Measurements from ENCODE around the gene ACSL5.
"Not testable (repeated sequence)": the region's sequence is repeated elsewhere in the genome, so short reads cannot be mapped to it uniquely, and the experiment has no call there.

Gene ACSL5

DNA sequence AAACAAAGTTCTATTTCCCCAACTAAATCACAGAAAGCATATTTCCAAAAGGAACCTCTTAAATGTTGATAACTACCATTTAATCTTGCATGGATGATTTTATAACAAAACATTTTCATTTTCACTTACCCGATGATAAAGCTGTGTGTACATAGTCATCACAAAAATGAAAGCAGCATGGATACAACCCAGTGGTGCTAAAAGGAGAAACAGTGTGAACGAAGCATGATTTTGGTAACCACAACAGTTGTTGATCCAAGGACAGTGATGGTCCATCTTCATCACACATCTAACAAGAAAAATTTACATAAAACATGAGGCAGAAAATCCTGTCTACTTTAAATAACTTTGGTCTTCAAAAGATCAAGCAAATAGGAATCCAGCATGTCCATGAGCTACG, 68.1 kb downstream of the ACSL5 start:
- DNase-seq, result no peak
- intact Hi-C loops (cut with DNase I), result no loop called here

DNA sequence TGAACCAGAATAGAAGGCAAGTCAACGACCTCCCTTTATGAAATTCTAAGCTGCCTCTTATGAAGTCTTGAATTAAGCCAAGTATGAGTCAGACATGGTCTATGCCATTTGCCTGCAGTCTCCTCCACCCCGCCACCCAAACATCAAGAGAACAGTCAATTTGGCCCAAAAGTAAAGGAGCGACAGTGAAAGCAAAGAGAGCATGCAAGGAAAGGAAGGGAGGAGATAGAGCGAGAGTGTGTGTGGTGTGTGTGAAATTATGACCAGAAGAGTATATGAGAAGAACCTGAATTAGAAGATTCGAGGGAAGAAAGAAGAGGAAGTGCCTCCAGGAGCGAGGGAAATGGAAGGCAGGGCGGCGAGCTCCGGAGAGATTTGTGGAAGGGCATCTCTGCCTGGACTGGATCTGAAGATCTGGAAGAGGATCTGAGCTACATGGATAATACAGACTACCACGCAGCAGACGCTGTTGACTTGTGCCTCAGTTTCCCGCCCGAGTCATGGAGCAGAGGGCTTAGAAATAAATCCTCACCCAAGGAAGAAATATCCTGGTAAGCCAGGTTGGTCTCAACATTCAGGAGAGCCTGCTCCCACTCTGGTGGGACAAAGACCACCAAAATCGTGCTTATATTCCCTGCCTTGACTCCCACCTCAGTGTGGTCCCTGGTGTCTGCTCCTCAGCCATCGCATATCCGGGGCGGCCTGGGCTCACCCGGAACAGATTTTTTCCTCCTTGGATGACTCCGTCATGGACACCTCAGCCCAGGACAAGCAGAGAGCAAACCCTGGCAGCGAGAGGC, 72.3 kb downstream of the ACSL5 start:
- peak in 15 of 42 donors; percentile 2 to 32 (median 13) for DNase-seq
- intact Hi-C loops (cut with DNase I), result no loop called here

DNA sequence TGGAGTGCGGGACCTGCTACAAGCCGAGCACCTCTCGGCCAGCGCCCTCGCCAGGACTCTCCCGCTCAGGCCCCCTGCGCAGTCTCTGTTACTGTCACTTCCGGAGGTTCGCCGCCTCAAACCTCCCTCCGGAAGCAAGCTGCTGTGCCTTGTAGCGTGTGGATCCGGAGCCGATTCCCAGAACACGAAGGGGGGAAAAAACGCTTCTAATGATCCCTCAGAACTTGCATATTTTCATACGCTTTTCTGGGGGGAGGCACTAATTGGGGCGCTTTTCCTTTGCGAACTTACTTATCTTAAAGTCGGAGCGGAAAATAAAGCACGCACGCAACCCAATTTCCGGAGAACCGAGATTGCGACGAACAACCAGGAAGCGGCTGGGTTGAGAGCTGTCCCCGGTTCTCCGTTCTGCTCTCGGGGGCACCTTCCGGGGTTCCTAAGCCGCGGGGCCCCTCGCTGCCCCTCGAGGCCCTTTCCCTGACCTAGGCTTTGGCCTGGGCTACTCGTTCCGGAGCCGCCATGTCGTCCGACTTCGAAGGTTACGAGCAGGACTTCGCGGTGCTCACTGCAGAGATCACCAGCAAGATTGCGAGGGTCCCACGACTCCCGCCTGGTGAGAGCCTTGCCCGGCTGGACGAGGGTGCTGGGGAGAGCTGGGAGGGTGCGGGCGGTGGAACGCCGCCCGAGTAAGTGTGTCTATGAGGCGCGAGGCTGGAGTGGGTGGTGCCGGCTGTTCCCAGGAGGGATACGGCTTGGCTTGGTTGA, 73.1 kb downstream of the ACSL5 start, which contains the start of the genes VTI1A and ZDHHC6:
TSS of gene VTI1A (plus strand) at position 361 of the 765 bp plus-strand sequence. CDS start at position 520, 159 bp downstream.
TSS of gene ZDHHC6 (minus strand) at position 60 of the 765 bp plus-strand sequence. CDS start 1,478 bp downstream, outside the sequence.
- intact Hi-C loops (cut with DNase I), result no loop called here
- peak; percentile 71 to 93 (median 88) for DNase-seq

DNA sequence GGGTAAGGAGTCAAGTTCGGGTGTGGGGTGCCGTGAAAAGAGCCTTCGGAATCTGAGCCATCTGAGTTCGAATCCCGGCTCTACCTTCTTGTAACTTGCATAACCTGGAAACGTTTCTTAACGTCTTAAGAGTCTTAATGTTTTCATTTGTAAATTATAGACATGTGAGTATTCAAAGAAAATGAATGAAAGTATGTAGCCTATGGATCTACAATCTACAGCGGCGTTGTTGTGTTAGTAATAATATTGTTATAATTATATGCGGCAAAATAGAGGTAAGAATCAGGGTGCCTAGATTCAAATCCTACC, 73.7 kb downstream of the ACSL5 start:
- DNase-seq, result no peak
- intact Hi-C loops (cut with DNase I), result no loop called here

DNA sequence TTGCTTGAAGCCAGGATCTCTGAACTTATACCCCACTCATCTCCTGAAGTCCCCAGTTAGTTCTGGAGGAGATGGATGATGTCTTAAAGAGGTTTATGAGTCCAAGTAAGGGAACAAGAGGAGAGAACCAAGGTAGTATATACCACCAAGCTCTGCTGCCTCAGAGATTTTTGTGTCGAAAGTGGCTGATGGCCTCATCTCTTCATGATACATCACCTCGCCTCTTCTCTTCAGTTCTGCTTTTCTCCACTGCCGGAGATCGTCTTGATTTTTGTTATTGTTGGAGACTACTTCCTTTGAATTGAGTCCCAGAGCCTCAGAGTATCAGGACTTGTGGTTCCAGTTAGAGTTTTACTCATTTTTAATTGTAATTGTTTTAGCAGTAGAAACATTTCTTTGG, 75.0 kb downstream of the ACSL5 start:
- intact Hi-C loops (cut with DNase I), result no loop called here
- DNase-seq, result no peak

DNA sequence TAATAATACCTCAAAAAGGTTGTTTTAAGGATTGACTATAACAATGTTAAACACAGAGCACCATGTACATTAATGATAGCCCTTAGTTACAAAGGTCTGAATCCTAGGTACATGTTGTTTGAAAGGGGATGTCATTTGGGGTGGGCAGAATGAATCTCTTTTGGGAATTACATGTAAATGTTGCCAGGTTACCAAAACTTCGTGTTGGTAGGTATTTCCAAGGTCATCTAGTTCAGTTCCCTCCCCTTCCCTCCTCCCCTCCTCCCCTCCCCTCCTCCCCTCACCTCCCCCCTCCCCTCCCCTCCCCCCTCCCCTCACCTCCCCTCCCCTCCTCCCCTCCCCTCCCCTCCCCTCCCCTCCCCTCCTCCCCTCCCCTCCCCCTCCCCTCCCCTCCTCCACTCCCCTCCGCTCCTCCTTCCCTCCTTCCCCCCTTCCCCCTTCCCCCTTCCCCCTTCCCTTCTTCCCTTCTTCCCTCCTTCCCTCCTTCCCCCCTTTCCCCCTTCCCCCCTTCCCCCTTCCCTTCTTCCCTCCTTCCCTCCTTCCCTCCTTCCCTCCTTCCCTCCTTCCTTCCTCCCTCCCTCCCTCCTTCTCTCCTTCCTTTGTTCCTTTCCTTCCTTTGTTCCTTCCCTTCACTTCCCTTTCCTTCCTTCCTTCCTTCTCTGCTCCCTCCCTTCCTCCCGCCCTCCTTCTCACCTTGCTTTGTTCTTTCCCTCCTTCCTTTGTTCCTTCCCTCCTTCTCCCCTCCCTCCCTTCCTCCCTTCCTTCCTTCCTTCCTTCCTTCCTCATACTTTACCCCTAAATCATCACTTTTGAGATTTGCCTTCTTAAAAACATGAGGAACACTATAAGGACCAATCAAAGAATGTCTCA, 81.2 kb downstream of the ACSL5 start:
- DNase-seq, result no peak
- intact Hi-C loops (cut with DNase I), result no loop called here

DNA sequence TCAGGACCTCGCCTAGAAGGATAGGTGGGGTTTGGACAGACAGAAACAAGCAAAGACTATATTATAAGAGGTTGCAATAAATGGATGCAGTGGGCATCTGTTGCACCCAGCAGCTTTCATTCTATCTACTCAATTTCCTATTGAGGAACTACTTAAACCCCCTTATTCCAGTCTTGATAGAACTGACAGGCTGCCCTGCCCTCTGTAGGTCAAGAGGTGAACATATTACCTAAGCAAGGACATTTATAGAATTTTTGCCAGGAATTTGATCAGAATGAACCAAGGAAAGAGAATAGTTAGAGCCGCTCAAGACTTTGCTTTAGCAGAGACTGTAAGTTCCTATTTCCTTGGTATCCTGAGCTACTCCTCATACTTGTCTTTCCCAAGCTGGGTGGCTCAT, 82.6 kb downstream of the ACSL5 start:
- DNase-seq, result no peak
- intact Hi-C loops (cut with DNase I), result no loop called here

DNA sequence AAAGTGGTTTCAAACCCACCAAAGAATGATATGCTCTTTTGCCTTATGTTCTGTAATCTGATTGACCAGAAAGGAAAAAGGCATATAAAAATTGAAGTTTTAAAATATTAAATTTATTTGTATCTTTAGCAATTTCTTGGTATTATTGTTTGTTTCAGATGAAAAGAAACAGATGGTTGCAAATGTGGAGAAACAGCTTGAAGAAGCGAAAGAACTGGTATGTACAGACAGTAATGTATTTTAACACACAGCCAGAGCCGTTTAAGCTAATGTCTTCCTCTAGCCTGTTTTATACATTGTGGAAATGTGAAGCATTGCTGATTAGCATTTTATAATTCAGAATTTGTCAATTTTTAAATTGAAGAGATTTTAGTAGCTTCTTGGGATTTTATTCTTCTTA, 86.5 kb downstream of the ACSL5 start:
- DNase-seq, result no peak
- intact Hi-C loops (cut with DNase I), result no loop called here

DNA sequence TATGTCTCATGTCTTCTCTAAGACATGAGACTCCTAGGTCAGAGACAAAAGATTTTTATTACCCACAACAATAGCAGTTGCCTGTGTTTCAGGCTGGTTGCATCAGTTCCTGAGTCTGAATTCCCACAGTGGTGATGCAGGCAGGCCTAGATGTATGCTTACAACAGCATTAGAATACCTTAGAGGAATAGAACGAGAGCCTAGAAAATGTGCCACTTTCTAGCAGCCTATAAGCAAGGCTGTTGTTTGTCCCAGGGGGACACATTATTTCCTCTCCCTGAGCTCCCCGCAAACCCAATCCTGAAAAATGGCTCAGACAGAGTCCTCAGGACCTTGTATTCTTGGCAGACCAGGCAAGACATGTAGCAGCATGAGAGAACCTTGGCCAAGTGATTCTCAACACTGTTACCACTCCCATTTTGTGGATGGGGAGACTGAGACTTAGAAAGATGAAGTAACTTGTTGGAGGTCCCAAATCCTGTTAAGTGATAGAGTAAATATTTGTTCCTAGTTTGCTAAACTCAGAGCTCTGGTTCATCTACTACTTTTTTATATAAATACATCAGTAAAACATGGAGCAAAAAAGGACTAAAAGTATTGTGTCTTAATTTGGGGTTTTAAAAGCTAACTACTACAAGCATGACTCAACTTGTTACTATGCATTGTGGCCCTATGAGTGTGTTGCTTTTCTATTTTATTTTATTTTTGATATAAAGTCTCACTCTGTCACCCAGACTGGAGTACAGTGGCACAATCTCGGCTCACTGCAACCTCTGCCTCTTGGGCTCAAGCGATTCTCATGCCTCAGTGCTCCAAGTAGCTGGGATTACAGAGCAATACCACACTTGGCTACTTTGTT, 87.3 kb downstream of the ACSL5 start:
- intact Hi-C loops (cut with DNase I), result no loop called here
- no peak for DNase-seq

DNA sequence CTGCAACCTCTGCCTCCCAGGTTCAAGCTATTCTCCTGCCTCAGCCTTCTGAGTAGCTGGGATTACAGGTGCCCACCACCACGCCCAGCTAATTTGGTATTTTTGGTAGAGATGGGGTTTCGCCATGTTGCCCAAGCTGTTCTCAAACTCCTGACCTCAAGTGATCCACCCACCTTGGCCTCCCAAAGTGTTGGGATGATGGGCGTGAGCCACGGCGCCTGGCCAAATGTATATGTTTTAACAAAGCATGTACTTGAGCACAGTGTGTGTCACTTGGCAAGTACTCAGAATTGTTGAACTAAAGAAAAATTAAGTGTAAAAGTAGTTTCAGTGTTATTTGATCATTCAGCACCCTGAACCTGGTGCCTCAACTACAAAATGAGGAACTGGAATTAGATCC, 90.2 kb downstream of the ACSL5 start:
- DNase-seq, result not testable (repeated sequence)

DNA sequence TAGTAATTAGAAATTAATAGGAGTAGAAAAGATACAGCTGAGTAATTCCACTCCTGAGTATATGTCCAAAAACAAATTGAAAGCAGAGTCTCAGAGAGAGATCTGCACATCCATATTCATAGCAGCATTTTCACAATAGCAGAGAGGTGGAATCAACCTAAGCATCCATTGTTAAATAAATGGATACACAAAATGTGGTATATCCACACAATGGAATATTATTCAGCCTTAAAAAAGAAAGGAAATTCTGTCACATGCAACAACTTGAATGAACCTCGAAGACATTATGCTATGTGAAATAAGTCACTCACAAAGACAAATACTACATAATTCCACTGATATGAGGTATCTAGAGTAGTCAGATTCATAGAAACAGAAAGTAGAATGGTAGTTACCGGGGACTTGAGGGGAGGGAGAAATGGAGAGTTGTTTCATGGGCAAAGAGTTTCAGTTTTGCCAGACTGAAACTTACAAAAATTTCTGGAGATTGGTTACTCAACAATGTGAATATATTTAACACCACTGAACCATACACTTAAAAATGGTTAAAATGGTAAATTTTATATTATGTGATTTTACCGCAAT, 91.5 kb downstream of the ACSL5 start:
- intact Hi-C loops (cut with DNase I), result no loop called here
- DNase-seq, result no peak

More for the DNA sequence above, 90.2 kb downstream of the ACSL5 start:
- intact Hi-C loops (cut with DNase I), result not testable (repeated sequence)

DNA sequence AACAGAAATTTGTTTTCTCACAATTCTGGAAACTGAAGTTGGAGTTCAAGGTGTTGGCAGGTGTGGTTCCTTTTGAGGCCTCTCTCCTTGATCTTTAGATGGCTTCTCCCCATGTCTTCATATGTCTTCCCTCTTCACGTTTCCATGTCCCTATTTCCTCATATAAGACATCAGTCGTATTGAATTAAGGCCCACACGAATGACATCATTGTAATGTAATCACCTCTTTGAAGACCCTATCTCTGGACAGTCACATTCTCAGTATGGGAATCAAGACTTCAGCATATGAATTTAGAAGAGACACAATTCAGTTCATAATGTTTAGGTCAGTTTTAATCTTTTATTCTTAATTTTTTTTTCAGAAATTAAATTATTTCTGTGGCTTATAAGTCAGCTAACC, 92.9 kb downstream of the ACSL5 start:
- DNase-seq, result no peak
- intact Hi-C loops (cut with DNase I), result no loop called here

DNA sequence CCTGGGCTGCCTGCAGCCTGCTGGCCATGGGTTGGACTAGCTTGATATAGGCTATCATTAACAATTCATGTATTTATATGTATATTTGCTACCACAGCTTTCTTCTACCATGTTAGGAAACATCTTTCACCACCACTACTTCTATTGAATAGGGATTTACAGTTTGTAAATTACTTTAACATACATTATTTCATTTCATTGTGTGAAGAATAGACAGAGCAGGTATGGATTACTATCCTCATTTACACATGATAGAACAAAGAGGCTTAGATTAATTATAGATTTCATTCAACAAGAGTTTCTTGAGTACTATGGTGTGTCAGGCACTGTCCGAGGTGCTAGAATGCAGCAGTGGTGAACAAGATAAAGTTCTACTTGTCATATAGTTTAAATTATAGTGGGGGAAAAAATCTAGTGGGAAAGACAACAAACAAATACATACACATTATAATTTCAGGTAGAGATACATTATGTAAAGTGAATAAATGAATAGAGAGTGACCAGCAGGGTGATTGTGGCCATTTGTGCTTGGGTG, 93.7 kb downstream of the ACSL5 start:
- intact Hi-C loops (cut with DNase I), result no loop called here
- DNase-seq, result no peak

DNA sequence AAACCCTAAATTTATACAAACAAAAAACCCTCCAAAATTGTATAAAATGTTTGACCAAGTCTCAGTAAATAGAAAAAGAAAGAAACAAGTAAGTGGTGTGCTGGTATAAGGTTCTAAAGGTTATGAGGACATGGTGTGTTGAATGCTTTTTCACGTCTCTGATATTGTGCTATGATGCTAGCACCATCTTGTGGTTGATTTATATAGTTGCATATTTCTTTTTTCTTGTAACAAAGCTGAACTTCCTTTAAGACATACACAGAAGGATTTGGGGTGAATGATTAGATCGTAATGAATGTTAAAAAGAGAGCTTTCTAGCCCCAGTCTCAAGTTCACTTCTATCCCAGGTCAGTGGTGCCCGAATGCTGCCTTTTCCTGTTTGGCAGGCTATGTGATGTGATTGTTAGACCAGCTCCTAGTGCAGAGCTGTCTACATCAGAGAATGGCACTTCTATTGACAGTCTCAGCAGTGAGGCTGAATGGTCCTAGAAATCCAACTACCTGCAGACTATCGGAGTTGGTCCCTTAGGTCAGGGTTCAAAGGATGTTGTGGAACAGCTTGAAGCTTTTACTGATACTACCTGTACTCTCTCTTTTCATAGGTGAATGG, 98.1 kb downstream of the ACSL5 start:
- intact Hi-C loops (cut with DNase I), result loop anchor here (10.0 kb wide), 1 partner anchor 913 kb away; no protein-coding TSS in a partner anchor
- peak in 3 of 42 donors; percentile 10 to 15 (median 14) for DNase-seq

DNA sequence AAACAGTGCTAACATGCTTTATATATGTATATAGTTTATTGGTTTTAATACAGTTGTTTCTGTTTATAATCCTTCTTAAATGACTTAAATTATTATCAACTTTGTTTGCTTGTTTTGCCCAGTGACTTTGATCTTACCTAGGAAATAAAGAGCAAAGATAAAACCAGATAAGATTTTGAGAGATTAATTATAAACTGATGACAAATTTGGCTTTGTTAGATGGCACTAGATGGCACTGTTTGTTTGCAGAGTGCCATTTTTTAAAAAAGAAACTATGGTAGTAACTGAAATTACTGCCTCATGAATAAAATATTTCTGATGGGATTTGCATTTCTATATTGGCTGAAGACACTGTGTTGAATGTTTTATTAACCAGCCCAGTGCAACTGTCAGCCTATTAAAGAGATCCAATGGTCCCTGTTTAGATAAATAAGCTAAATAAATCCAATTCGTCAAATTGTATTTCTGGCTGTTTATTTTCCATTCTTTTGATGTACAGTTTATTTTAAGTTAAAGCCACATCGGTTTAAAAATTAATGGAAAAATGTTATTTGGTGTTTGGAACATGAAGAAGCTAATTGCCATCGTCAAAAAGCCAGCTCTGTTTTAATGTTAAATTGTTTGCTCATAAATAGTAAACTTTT, 101.8 kb downstream of the ACSL5 start:
- intact Hi-C loops (cut with DNase I), result loop anchor here (10.0 kb wide), 1 partner anchor 909 kb away; no protein-coding TSS in a partner anchor
- no peak for DNase-seq
